ENCODE measurements around the gene FAM107A. TPM values are rescaled to one million over a fixed set of nuclear protein-coding genes. Genes with fewer than 3 reads are reported as not detected.

FAM107A gene
- polyA plus RNA-seq, 3 donors: not detected

DNA sequence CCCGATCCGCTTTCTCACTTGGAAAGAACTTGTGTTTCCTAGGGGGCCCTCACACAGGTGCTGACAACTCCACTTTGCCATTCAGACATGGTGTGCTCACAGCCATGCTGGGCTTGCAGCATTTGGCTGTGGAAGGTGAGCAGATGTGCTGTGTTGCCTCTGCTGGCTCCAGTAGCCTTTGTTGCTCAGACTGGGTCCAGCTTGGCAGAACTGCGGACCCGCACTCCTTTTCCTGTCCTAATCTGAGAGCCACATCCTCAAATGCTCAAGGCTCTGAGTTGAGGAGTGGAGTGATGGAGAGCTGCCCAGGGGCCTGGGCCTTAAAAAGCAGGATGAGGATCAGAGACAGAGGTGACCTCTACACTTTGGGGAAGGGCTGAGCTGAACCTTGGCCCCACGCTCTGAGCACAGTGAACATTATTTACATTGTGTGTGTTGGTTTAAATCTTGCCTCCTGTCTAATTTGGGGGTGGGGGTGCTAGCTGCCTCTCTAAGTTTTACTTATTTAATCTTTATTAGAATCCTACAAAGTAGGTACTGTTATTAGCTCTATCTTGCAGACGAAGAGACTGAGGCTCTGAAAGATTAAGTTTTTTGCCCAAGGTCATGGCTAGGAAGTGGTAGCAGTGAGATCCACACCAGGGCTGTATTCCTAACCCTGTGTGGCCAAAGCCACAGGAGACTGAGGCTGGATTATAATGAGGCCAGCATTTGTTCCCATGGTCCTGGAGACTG is 57.4 kb downstream of the FAM107A start:
- Histone ChIP-seq H3K9me3 (replicated peaks in 1 of 2; ENCODE audit: control insufficient read depth in 1 of 2, insufficient read depth in 1 of 2, low read length in 2 of 2) (no peaks in the 10 kb centered on the region), H3K27ac (ENCODE audit: low read depth in 1 of 2, low read length in 2 of 2) (no peak overlapping the region), H3K27me3 (ENCODE audit: control insufficient read depth in 2 of 2, insufficient read depth in 2 of 2, low read length in 2 of 2) (no peaks in the 10 kb centered on the region), H3K4me1 (ENCODE audit: control insufficient read depth in 1 of 2, insufficient read depth in 2 of 2, low read length in 2 of 2) (peaks cover 0 to under 1% of the 10 kb centered on the region in 2 donors), H3K4me2 (replicated peaks; ENCODE audit: extremely low read depth, low read length, poor library complexity, severe bottlenecking) (no peak overlapping the region), H3K4me3 (replicated peaks in 1 of 3; ENCODE audit: low read depth in 2 of 3, low read length in 3 of 3) (no peak overlapping the region), H3K36me3 (replicated peaks in 1 of 2; ENCODE audit: control insufficient read depth in 1 of 2, insufficient read depth in 2 of 2, low read length in 2 of 2) (no peaks in the 10 kb centered on the region), H4K20me1 (ENCODE audit: insufficient read depth, low read length) (no peaks in the 10 kb centered on the region), H3K9ac (ENCODE audit: insufficient read depth, low read length, poor library complexity, severe bottlenecking) (no peak overlapping the region), H2AFZ (ENCODE audit: insufficient read depth, low read depth, low read length, poor library complexity, severe bottlenecking) (no peak overlapping the region), H3K79me2 (ENCODE audit: insufficient read depth, low read length) (no peaks in the 10 kb centered on the region)
- intact Hi-C loops (cut with micrococcal nuclease): no loop called here
- H3K27me3 Mint-ChIP-seq (ENCODE audit: low read depth in 3 of 3): peaks cover 0 to 7% (median 1%) of the 10 kb centered on the region in 3 donors
- H3K36me3 Mint-ChIP-seq: peaks cover 0 to 7% of the 10 kb centered on the region in 2 donors
- no peak overlapping the region for H3K27ac Mint-ChIP-seq
- no peak overlapping the region for H3K4me3 Mint-ChIP-seq
- H3K4me1 Mint-ChIP-seq: peaks cover 3% of the 10 kb centered on the region
- TF ChIP-seq, protein P1, sequence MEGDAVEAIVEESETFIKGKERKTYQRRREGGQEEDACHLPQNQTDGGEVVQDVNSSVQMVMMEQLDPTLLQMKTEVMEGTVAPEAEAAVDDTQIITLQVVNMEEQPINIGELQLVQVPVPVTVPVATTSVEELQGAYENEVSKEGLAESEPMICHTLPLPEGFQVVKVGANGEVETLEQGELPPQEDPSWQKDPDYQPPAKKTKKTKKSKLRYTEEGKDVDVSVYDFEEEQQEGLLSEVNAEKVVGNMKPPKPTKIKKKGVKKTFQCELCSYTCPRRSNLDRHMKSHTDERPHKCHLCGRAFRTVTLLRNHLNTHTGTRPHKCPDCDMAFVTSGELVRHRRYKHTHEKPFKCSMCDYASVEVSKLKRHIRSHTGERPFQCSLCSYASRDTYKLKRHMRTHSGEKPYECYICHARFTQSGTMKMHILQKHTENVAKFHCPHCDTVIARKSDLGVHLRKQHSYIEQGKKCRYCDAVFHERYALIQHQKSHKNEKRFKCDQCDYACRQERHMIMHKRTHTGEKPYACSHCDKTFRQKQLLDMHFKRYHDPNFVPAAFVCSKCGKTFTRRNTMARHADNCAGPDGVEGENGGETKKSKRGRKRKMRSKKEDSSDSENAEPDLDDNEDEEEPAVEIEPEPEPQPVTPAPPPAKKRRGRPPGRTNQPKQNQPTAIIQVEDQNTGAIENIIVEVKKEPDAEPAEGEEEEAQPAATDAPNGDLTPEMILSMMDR (IDR thresholded peaks at IDR 0.05): no peak
- H3K9me3 Mint-ChIP-seq: no peaks in the 10 kb centered on the region
- no peak for DNase-seq
- 87% methylated on average over 2 of the region's 6 CpGs for whole genome bisulfite sequencing (ENCODE audit: insufficient coverage)

DNA sequence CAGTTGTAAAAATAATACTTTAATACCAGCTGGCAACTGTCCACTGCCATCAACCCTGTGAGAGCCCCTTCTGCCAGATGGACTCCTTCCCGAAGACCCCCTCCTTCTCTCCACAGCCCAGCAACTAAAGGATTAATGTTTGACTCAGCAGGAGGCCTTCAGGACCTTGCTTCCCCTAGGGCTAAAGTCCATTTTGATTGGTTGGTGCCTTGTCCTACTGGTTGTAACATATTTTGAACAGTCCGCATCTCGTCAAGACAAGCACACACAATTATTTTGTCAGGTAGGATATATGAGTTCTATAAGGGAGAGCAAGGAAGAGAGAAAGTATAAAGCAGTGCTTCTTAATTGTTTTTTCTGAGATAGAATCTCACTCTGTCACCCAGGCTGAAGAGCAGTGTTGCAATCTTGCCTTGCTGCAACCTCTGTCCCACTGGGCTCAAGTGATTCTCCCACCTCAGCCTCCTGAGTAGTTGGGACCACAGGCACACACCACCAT is 58.9 kb downstream of the FAM107A start:
- H4K20me1 ChIP-seq (ENCODE audit: insufficient read depth, low read length): no peaks in the 10 kb centered on the region
- Mint-ChIP-seq H3K4me3 (no peak overlapping the region), H3K27ac (peak overlapping the region in 1 of 7 donors; percentile 11), H3K36me3 (peaks cover 0 to 7% of the 10 kb centered on the region in 2 donors), H3K9me3 (no peaks in the 10 kb centered on the region), H3K4me1 (peaks cover 2% of the 10 kb centered on the region), H3K27me3 (ENCODE audit: low read depth in 3 of 3) (peaks cover 0 to 7% (median 1%) of the 10 kb centered on the region in 3 donors)
- H3K9me3 ChIP-seq (replicated peaks in 1 of 2; ENCODE audit: control insufficient read depth in 1 of 2, insufficient read depth in 1 of 2, low read length in 2 of 2): no peaks in the 10 kb centered on the region
- no peaks in the 10 kb centered on the region for H3K36me3 ChIP-seq (replicated peaks in 1 of 2; ENCODE audit: control insufficient read depth in 1 of 2, insufficient read depth in 2 of 2, low read length in 2 of 2)
- H3K79me2 ChIP-seq (ENCODE audit: insufficient read depth, low read length): no peaks in the 10 kb centered on the region
- H3K4me2 ChIP-seq (replicated peaks; ENCODE audit: extremely low read depth, low read length, poor library complexity, severe bottlenecking): no peak overlapping the region
- H3K9ac ChIP-seq (ENCODE audit: insufficient read depth, low read length, poor library complexity, severe bottlenecking): no peak overlapping the region
- H3K4me1 ChIP-seq (ENCODE audit: control insufficient read depth in 1 of 2, insufficient read depth in 2 of 2, low read length in 2 of 2): no peaks in the 10 kb centered on the region
- no peak overlapping the region for H3K27ac ChIP-seq (ENCODE audit: low read depth in 1 of 2, low read length in 2 of 2)
- H3K4me3 ChIP-seq (replicated peaks in 1 of 3; ENCODE audit: low read depth in 2 of 3, low read length in 3 of 3): no peak overlapping the region
- no peaks in the 10 kb centered on the region for H3K27me3 ChIP-seq (ENCODE audit: control insufficient read depth in 2 of 2, insufficient read depth in 2 of 2, low read length in 2 of 2)
- intact Hi-C loops (cut with micrococcal nuclease): no loop called here
- TF ChIP-seq, protein P1 (IDR thresholded peaks at IDR 0.05): no peak
- WGBS (ENCODE audit: insufficient coverage): no CpG with 5 or more reads among the region's 3 CpGs
- H2AFZ ChIP-seq (ENCODE audit: insufficient read depth, low read depth, low read length, poor library complexity, severe bottlenecking): no peak overlapping the region
- no peak for DNase-seq

Measured in CD14-positive monocyte (primary cell).